HUES48 (cell line): Measurements from ENCODE around the gene NHERF1.

Experiments
- H3K27ac ChIP-seq: one replicate; pipeline ENCODE4 v1.7.0; 2013; ENCODE audit warnings: low read depth, low read length, inconsistent platforms
- H3K27me3 ChIP-seq: 2 replicates; pipeline ENCODE4 v1.6.1; 2013; ENCODE audit warnings: mild to moderate bottlenecking, low read length; ENCODE audit not compliant: control insufficient read depth, insufficient read depth
- H3K36me3 ChIP-seq: 2 replicates; pipeline ENCODE4 v1.6.1; 2013; ENCODE audit warnings: low read length; ENCODE audit not compliant: control insufficient read depth, insufficient read depth
- H3K4me1 ChIP-seq: 2 replicates; pipeline ENCODE4 v1.6.1; 2013; ENCODE audit warnings: mild to moderate bottlenecking, low read length; ENCODE audit not compliant: control insufficient read depth, insufficient read depth
- H3K4me3 ChIP-seq: 2 replicates; pipeline ENCODE4 v1.5.1; 2013; ENCODE audit warnings: mild to moderate bottlenecking, low read depth, low read length
- H3K9ac ChIP-seq: 2 replicates; pipeline ENCODE4 v1.6.1; 2013; ENCODE audit warnings: mild to moderate bottlenecking, low read depth, low read length, moderate library complexity
- H3K9me3 ChIP-seq: 2 replicates; pipeline ENCODE4 v1.6.1; 2013; ENCODE audit warnings: low read length; ENCODE audit not compliant: control insufficient read depth, insufficient read depth

NHERF1 gene

GRCh38 chr17:74799097-74799496 lies 50.7 kb downstream of the NHERF1 start:
- no peaks in the 10 kb centered on the region for H3K9me3 ChIP-seq
- no peak overlapping the region for H3K9ac ChIP-seq
- no peak overlapping the region for H3K27ac ChIP-seq
- peaks cover 71% of the 10 kb centered on the region for H3K36me3 ChIP-seq
- H3K4me3 ChIP-seq, result no peak overlapping the region
- H3K4me1 ChIP-seq, result no peaks in the 10 kb centered on the region
- H3K27me3 ChIP-seq, result no peaks in the 10 kb centered on the region

DNA sequence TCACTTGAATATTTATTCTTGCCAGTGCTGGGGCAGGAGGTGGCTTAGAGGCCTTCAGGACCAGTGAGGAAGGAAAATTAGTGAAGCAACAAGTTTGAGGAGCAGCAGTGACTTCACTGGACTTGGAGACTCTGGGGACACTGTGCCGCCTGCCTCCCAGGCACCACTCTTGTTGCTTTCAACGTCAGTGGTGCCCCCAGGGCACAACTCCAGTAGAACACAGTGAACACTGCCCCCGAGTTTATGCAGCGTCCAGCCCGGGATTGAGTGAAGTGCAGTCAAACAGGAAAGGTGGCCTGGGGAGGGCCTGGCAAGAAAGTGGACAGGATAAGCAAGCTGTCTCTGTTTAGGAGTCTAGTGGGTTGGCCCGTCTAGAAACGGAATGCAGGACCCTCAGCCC lies 52.1 kb downstream of the NHERF1 start:
- H3K4me3 ChIP-seq, result no peak overlapping the region
- no peak overlapping the region for H3K9ac ChIP-seq
- H3K4me1 ChIP-seq, result no peaks in the 10 kb centered on the region
- H3K27me3 ChIP-seq, result no peaks in the 10 kb centered on the region
- no peaks in the 10 kb centered on the region for H3K9me3 ChIP-seq
- H3K27ac ChIP-seq, result no peak overlapping the region
- peaks cover 56% of the 10 kb centered on the region for H3K36me3 ChIP-seq

- Histone ChIP-seq H3K27me3 (no peaks in the 10 kb centered on the region), H3K4me3 (no peak overlapping the region), H3K4me1 (no peaks in the 10 kb centered on the region), H3K9me3 (no peaks in the 10 kb centered on the region), H3K9ac (no peak overlapping the region), H3K27ac (no peak overlapping the region), H3K36me3 (peaks cover 43% of the 10 kb centered on the region)
Measured at GRCh38 chr17:74801896-74802295, 53.5 kb downstream of the NHERF1 start.

DNA sequence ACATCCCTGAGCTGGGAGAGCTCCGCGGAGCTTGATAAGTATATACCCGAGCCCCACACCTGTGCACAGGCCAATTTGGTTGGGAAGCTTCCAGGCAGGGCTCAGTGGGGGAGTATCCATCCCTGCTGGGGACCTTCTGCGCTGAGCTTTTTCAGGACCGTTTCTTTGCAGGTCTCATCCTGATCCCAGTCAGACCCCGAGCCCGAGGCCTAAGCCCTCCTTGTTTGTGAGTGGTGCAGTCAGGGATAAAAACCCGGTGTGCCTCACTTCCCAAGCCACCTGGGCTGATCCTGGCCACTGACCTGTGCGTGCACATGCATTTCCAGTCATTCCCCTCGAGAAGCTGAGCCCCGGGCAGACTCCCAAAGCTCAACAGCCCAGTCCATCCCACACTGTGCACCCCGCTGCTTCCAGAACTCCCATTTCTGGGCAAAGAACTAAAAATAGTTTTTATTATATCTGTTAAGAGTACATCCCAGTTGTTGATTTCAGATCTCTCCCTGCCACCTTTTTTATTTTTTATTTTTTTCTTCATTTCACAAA lies 55.0 kb downstream of the NHERF1 start:
- H3K4me3 ChIP-seq, result no peak overlapping the region
- no peak overlapping the region for H3K9ac ChIP-seq
- H3K27ac ChIP-seq, result no peak overlapping the region
- H3K9me3 ChIP-seq, result no peaks in the 10 kb centered on the region
- no peaks in the 10 kb centered on the region for H3K4me1 ChIP-seq
- H3K27me3 ChIP-seq, result no peaks in the 10 kb centered on the region
- peaks cover 28% of the 10 kb centered on the region; the same call in 1 of the 2 replicates for H3K36me3 ChIP-seq

DNA sequence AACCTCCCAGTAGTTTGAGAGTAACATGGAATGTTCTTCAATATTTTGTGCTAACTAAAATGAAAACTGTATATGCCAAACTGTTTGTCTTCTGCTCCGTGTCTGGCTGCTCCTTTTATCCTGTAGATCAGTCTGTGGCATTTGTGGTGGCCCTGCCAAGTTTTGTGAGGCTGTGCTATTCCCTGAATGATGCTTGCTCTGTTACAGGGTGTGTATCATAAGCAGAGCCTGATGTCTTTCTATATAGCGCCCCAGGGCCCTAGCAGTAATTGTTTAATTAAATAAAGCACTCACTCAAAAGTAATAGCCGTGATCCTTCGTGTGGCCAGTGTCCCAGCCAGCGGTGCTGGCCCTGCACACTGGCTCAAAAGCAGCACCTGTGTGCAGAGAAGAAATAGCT lies 55.5 kb downstream of the NHERF1 start:
- no peaks in the 10 kb centered on the region for H3K9me3 ChIP-seq
- no peaks in the 10 kb centered on the region for H3K4me1 ChIP-seq
- no peak overlapping the region for H3K9ac ChIP-seq
- H3K36me3 ChIP-seq, result peaks cover 24% of the 10 kb centered on the region; the same call in 1 of the 2 replicates
- H3K4me3 ChIP-seq, result no peak overlapping the region
- H3K27ac ChIP-seq, result no peak overlapping the region
- H3K27me3 ChIP-seq, result no peaks in the 10 kb centered on the region

GRCh38 chr17:74804683-74805082 lies 56.3 kb downstream of the NHERF1 start:
- no peaks in the 10 kb centered on the region for H3K4me1 ChIP-seq
- H3K27ac ChIP-seq, result no peak overlapping the region
- peaks cover 17% of the 10 kb centered on the region; the same call in 1 of the 2 replicates for H3K36me3 ChIP-seq
- no peak overlapping the region for H3K4me3 ChIP-seq
- H3K9ac ChIP-seq, result no peak overlapping the region
- no peaks in the 10 kb centered on the region for H3K9me3 ChIP-seq
- no peaks in the 10 kb centered on the region for H3K27me3 ChIP-seq

DNA sequence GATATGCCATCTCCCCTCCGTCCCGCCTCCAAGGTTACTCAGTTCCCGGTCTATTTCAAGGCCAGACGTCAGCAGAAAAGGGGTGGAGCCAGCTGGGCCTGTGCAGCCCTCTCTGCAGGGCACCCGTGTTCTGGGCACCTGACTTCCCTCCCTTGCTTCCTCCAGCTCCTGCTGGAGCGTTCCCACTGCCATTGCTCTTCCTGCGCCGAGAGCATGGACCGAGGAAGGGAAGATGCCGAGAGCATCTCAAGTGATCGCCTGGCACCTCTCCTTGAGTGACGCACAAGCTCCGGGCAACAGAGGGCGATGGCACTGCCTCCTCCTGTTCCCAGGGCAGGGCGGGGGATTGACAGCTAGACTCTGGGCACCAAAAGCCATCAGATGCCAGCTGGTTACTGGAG lies 57.2 kb downstream of the NHERF1 start:
- no peaks in the 10 kb centered on the region for H3K27me3 ChIP-seq
- H3K36me3 ChIP-seq, result peaks cover 8% of the 10 kb centered on the region; the same call in 1 of the 2 replicates
- no peak overlapping the region for H3K4me3 ChIP-seq
- no peak overlapping the region for H3K9ac ChIP-seq
- H3K27ac ChIP-seq, result no peak overlapping the region
- H3K9me3 ChIP-seq, result no peaks in the 10 kb centered on the region
- H3K4me1 ChIP-seq, result no peaks in the 10 kb centered on the region

DNA sequence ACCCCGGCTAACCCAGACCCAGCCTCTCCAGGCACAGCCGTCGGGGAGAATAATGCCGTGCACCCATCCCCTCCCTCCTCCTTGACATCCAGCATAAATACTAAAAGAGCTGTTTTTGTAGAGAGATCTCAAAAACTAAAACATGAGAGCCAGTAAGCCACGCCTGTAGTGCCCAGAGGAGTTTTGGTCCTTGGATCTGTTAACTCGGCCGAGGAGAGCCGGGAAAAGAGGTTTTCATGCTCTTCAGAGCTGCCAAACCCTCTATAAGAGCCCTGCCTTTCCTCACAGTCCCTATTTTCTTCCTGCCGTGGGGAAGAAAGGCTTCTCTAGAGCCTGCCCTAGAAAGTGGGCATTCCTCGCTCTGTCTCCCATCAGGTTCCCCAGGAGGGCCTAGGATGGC lies 57.9 kb downstream of the NHERF1 start:
- H3K4me3 ChIP-seq, result no peak overlapping the region
- no peak overlapping the region for H3K9ac ChIP-seq
- H3K36me3 ChIP-seq, result peaks cover 5% of the 10 kb centered on the region; the same call in 1 of the 2 replicates

DNA sequence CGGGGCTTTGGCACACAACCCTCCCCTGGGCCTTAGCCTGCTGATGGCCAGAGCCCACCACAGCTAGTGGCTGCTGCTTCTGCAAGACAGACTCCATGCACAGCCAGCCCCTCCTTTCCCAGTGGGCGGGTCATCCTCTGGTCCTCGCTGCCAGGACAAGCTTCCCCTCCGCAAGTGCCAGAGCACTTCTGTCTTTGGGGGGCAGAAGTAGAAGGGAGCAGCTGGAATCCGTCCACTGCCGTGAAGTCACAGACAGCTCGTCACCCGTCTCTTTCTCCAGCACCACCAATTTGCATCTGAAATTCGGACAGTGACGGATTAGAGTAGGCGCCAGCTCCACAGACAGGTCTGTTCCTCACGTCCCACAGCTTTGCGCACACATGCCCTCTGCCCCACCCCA lies 59.0 kb downstream of the NHERF1 start:
- Histone ChIP-seq H3K4me1 (no peaks in the 10 kb centered on the region; the same call in 1 of the 2 replicates), H3K27ac (no peak overlapping the region), H3K9me3 (no peaks in the 10 kb centered on the region)

More for the DNA sequence above, 57.9 kb downstream of the NHERF1 start:
- H3K27me3 ChIP-seq, result no peaks in the 10 kb centered on the region
- H3K9me3 ChIP-seq, result no peaks in the 10 kb centered on the region
- no peaks in the 10 kb centered on the region for H3K4me1 ChIP-seq
- no peak overlapping the region for H3K27ac ChIP-seq

GRCh38 chr17:74807925-74808324 lies 59.5 kb downstream of the NHERF1 start:
- Histone ChIP-seq H3K27ac (no peak overlapping the region), H3K4me1 (no peaks in the 10 kb centered on the region; the same call in 1 of the 2 replicates), H3K4me3 (no peak overlapping the region), H3K27me3 (no peaks in the 10 kb centered on the region), H3K9me3 (no peaks in the 10 kb centered on the region), H3K9ac (no peak overlapping the region), H3K36me3 (no peaks in the 10 kb centered on the region; the same call in 1 of the 2 replicates)

More for the DNA sequence above, 59.0 kb downstream of the NHERF1 start:
- H3K4me3 ChIP-seq, result no peak overlapping the region
- peaks cover under 1% of the 10 kb centered on the region; the same call in 1 of the 2 replicates for H3K36me3 ChIP-seq
- H3K9ac ChIP-seq, result no peak overlapping the region
- H3K27me3 ChIP-seq, result no peaks in the 10 kb centered on the region

DNA sequence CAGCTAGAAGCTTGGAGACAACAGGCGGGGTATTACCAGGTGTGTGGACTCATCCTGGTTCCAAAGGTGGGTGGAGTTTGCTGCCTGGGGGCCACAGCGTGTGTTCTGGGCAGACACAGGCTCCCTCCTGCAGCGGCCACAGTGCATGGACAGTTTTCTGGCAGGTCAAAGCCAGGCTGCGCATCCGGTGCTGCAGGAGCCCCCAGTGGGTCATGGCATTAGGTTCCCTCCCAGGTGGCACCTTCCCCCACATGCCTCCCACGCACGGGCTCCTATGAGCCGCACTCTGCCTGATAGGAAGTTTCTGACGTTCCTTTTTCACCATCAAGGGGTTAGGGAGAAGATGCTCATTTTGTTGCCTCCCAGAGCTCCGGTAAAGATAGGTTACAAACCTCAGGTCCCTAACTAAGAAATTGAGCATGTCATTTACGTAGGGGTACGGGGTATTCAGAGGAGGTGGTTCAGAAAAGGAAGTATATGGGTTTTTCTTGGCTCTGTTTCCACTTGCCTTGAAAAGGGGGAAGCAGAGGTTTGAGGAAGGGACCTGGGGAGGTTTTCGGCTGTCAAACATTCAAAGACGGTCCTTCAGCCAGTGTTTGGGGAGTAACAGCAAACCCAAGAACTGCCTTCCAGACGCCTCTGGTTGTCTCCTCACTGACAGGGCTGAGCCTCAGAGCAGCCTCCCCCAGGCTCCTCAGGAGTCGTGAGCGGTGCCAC lies 60.4 kb downstream of the NHERF1 start:
- no peaks in the 10 kb centered on the region for H3K27me3 ChIP-seq
- no peak overlapping the region for H3K27ac ChIP-seq
- H3K36me3 ChIP-seq, result no peaks in the 10 kb centered on the region; the same call in 1 of the 2 replicates
- no peaks in the 10 kb centered on the region for H3K9me3 ChIP-seq
- no peak overlapping the region for H3K9ac ChIP-seq
- no peak overlapping the region for H3K4me3 ChIP-seq
- H3K4me1 ChIP-seq, result no peaks in the 10 kb centered on the region; the same call in 1 of the 2 replicates
